Measurements from ENCODE around the gene SCG5.
A peak's percentile ranks its signal among the peaks of the same experiment; 100 is the strongest.

SCG5 gene

GRCh38 chr15:32721596-32721995 is 80.1 kb downstream of the SCG5 start:
- TF ChIP-seq CTCF (conservative IDR thresholded peaks at IDR 0.05; ENCODE audit: control insufficient read depth, insufficient read depth, low read depth, low read length) = no peak
- H3K4me3 ChIP-seq (ENCODE audit: control insufficient read depth, low read depth, low read length) = no peak overlapping the region
- DNase-seq (ENCODE audit: low read depth) = peak; percentile 66

- H3K4me3 ChIP-seq (ENCODE audit: control insufficient read depth, low read depth, low read length) = no peak overlapping the region
- DNase-seq (ENCODE audit: low read depth) = no peak
- no peak for TF ChIP-seq CTCF (conservative IDR thresholded peaks at IDR 0.05; ENCODE audit: control insufficient read depth, insufficient read depth, low read depth, low read length)
Observed at GRCh38 chr15:32722136-32722535, 80.6 kb downstream of the SCG5 start.

GRCh38 chr15:32723171-32723948 is 81.8 kb downstream of the SCG5 start:
- no peak overlapping the region for H3K4me3 ChIP-seq (ENCODE audit: control insufficient read depth, low read depth, low read length)
- DNase-seq (ENCODE audit: low read depth) = no peak
- TF ChIP-seq CTCF (conservative IDR thresholded peaks at IDR 0.05; ENCODE audit: control insufficient read depth, insufficient read depth, low read depth, low read length) = no peak

DNA sequence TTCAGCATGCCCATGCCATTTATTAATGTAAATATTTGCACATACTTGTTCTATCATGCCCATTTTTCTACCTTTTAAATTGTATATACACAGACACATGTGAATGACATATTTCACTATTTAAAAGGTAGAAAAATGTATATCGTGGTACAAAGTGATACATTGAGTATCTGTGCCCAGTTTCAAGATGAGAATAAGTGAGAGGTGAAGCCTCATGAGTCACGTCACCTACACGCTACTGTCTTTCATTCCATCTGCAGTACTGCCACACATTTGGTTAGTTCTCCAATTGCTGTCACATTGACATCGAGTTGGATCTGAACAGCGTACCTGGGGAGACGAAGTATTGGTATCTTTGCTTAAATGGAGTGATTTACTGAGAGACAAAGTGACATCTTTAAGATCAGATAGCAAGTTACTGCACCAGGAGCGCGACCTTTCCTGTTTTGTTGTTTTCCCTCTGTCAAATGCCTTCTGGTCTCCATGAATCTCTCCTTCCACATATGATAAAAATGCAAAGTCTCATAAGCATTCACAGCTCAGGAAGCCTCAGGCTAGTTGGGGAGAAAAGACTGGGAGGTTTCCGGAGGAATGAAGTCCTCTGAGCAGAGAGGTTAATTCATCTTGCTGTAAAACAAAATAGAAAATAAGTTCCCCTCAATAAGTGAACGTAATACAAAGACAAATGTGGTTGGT is 88.3 kb downstream of the SCG5 start:
- no peak overlapping the region for H3K4me3 ChIP-seq (ENCODE audit: control insufficient read depth, low read depth, low read length)
- TF ChIP-seq CTCF (conservative IDR thresholded peaks at IDR 0.05; ENCODE audit: control insufficient read depth, insufficient read depth, low read depth, low read length) = no peak
- DNase-seq (ENCODE audit: low read depth) = no peak

GRCh38 chr15:32730677-32731654 is 89.5 kb downstream of the SCG5 start:
- H3K4me3 ChIP-seq (ENCODE audit: control insufficient read depth, low read depth, low read length) = no peak overlapping the region
- no peak for TF ChIP-seq CTCF (conservative IDR thresholded peaks at IDR 0.05; ENCODE audit: control insufficient read depth, insufficient read depth, low read depth, low read length)
- DNase-seq (ENCODE audit: low read depth) = no peak

DNA sequence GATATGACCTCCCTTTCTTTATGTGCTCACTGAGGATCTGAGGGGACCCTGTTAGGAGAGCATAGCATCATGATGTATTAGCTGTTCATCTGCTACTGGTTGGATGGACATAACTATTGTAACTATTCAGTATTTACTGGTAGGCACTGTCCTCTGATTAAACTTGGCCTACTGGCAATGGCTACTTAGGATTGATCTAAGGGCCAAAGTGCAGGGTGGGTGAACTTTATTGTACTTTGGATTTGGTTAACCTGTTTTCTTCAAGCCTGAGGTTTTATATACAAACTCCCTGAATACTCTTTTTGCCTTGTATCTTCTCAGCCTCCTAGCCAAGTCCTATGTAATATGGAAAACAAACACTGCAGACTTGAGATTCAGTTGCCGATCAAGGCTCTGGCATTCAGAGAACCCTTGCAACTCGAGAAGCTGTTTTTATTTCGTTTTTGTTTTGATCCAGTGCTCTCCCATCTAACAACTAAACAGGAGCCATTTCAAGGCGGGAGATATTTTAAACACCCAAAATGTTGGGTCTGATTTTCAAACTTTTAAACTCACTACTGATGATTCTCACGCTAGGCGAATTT is 91.2 kb downstream of the SCG5 start:
- no peak overlapping the region for H3K4me3 ChIP-seq (ENCODE audit: control insufficient read depth, low read depth, low read length)
- TF ChIP-seq CTCF (conservative IDR thresholded peaks at IDR 0.05; ENCODE audit: control insufficient read depth, insufficient read depth, low read depth, low read length) = no peak
- DNase-seq (ENCODE audit: low read depth) = no peak

Data from fibroblast of mammary gland (primary cell).